Lower leg skin (tissue), 4 donors: ENCODE data around the gene CUL7. TPM values are rescaled to one million over a fixed set of nuclear protein-coding genes. Genes with fewer than 3 reads are reported as not detected.

ENCODE experiments used
- DNase-seq, 2 donors: peaks; one replicate each; pipeline ENCODE4 v3.0.0-alpha.2; 2019; ENCODE audit warnings: low spot score in 2 of 2
- H3K4me3 ChIP-seq: fragments of 200-600 bp; sonication (generic); 2 replicates; pipeline ENCODE4 v1.5.1; 2017; ENCODE audit warnings: mild to moderate bottlenecking, low read depth; ENCODE audit not compliant: poor library complexity, severe bottlenecking
- POLR2A ChIP-seq, 2 donors: fragments of 450-650 bp; IDR thresholded peaks; one replicate each; pipeline ENCODE4 v1.6.1; 2016 to 2017; ENCODE audit warnings: antibody characterized with exemption in 2 of 2, mild to moderate bottlenecking in 1 of 2, moderate library complexity in 1 of 2
- WGBS, 2 donors: methylation state at CpG; one replicate each; pipeline ENCODE4 v1.1.5; 2018; 5-methylcytosine and 5-hydroxymethylcytosine counted together
- intact Hi-C: fragments of 100-400 bp; cut with DNase I; formaldehyde crosslinking; loops from one replicate; pipeline ENCODE4 v1.15.0; 2023; ENCODE audit warnings: low total_unique reads
- total RNA-seq, 4 donors: library from RNA; depleted of rRNA; stranded (reverse); fragments of >200 nt; gene quantifications; one replicate each; pipeline ENCODE4 v1.1.0, GENCODE V29; 2016
- TF ChIP-seq, protein P1 (sequence below), 3 donors: fragments of 450-650 bp; IDR thresholded peaks; one replicate each; pipeline ENCODE4 v1.5.1; 2016; ENCODE audit warnings: antibody characterized with exemption in 3 of 3, mild to moderate bottlenecking in 3 of 3, moderate library complexity in 2 of 3

The CUL7 gene
- total RNA-seq, 4 donors from 2014 or later: 11.8 to 18.2 (median 13.6) TPM

DNA sequence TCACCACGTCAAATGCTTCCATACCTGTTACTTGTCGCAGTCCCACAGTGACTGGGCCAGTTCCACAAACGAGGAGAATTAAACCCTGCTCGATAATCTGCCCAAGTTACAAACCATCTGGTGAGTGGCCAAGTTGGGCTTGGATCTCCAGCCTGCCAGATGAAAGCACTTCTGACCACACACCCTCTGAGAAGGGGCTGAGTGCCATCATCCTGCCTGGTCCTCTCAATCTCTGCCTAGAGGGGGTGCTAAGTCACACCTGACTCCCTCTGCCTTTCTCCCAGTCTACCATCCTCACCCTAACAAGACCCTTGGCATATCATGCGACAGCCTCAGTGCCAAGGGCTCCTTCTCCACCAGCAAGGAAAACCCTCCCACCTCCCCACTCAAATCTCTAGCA, 16.5 kb downstream of the CUL7 start:
- no peak overlapping the region for H3K4me3 ChIP-seq
- TF ChIP-seq, protein P1, sequence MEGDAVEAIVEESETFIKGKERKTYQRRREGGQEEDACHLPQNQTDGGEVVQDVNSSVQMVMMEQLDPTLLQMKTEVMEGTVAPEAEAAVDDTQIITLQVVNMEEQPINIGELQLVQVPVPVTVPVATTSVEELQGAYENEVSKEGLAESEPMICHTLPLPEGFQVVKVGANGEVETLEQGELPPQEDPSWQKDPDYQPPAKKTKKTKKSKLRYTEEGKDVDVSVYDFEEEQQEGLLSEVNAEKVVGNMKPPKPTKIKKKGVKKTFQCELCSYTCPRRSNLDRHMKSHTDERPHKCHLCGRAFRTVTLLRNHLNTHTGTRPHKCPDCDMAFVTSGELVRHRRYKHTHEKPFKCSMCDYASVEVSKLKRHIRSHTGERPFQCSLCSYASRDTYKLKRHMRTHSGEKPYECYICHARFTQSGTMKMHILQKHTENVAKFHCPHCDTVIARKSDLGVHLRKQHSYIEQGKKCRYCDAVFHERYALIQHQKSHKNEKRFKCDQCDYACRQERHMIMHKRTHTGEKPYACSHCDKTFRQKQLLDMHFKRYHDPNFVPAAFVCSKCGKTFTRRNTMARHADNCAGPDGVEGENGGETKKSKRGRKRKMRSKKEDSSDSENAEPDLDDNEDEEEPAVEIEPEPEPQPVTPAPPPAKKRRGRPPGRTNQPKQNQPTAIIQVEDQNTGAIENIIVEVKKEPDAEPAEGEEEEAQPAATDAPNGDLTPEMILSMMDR (IDR thresholded peaks at IDR 0.05): no peak
- TF ChIP-seq POLR2A (IDR thresholded peaks at IDR 0.05): no peak
- intact Hi-C loops: no loop called here
- WGBS, 2 donors: 80 to 87% methylated on average over 5 of the region's 5 CpGs
- no peak for DNase-seq

- TF ChIP-seq, protein P1 (IDR thresholded peaks at IDR 0.05): no peak
- no peak for TF ChIP-seq POLR2A (IDR thresholded peaks at IDR 0.05)
- H3K4me3 ChIP-seq: no peak overlapping the region
- intact Hi-C loops: no loop called here
- 89% methylated on average over 9 of the region's 9 CpGs for WGBS, 2 donors
- no peak for DNase-seq
Measured at GRCh38 chr6:43036712-43037111, 16.9 kb downstream of the CUL7 start.

DNA sequence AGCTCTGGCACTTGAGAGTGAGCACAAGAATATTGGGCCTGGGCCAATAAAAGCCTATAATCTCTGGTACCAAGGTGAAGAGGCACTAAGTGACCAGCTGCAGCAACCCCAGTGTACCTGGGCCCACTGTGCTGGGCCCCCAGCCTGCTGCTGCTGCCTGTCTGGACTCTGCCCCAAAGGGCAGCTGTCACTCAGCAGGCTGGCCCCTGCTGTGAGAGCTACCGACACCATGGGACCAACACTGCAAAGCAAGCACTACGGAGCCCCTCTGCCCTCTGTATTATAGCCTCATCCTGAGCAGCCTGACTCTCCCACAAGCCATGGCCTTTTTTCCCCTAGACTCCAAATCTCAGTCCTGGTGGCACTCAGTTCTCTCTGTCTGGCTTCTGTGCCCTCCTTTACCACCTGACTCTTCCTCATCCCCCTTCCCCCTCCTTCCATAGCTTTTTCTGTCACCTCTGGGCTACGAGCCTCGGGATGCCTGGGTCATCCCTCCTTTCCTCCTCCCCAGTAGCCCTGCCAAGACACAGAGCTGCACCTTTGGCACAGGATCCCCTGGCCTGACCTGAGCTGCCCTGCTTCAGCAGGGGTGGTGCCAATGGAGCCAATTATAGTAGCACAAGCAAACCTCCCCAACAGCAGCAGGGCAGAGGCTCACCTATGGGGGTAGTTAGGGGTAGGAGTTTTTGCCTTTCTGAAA, 18.0 kb downstream of the CUL7 start:
- intact Hi-C loops: no loop called here
- DNase-seq: no peak
- 64 to 67% methylated on average over 4 of the region's 4 CpGs for WGBS, 2 donors
- no peak for TF ChIP-seq POLR2A (IDR thresholded peaks at IDR 0.05)
- TF ChIP-seq, protein P1 (IDR thresholded peaks at IDR 0.05): no peak
- no peak overlapping the region for H3K4me3 ChIP-seq

DNA sequence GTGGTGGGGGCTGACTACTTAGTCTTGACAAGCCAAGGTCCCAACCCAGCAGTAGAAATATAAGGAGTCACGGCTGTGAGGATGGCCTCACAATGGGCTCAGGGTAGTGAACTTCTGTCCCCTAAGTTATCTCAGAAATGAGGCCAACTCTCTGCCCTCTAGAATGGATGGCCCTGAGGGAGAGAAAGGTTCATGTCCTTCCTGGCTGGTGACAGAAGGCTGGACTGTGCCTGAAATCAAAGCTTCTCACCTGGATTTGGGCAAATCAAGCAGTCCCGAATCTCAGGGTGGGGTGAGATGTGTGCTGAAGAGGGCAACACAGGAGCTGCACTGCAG, 19.5 kb downstream of the CUL7 start:
- no peak for DNase-seq
- 78 to 87% methylated on average over 2 of the region's 2 CpGs for WGBS, 2 donors
- intact Hi-C loops: no loop called here
- H3K4me3 ChIP-seq: no peak overlapping the region
- no peak for TF ChIP-seq POLR2A (IDR thresholded peaks at IDR 0.05)
- TF ChIP-seq, protein P1 (IDR thresholded peaks at IDR 0.05): no peak

- no peak overlapping the region for H3K4me3 ChIP-seq
- WGBS, 2 donors: 88 to 92% methylated on average over 2 of the region's 2 CpGs
- intact Hi-C loops: no loop called here
- DNase-seq: no peak
- no peak for TF ChIP-seq POLR2A (IDR thresholded peaks at IDR 0.05)
- TF ChIP-seq, protein P1 (IDR thresholded peaks at IDR 0.05): no peak
Measured at GRCh38 chr6:43033496-43034189, 20.0 kb downstream of the CUL7 start.
